Endothelial cell of umbilical vein (primary cell): ENCODE data around the gene FBXW11.

Experiments
- CTCF ChIP-seq, 2 donors: IDR thresholded peaks; 1 replicate in 1 of 2; 2 replicates in 1 of 2; pipeline ENCODE4 v1.5.1; 2011; ENCODE audit warnings: low read length in 2 of 2, mild to moderate bottlenecking in 2 of 2, moderate library complexity in 2 of 2, control low read depth in 1 of 2, inconsistent platforms in 1 of 2, low read depth in 1 of 2; ENCODE audit not compliant: insufficient read depth in 1 of 2; ENCODE audit errors: extremely low read depth in 1 of 2
- EZH2 ChIP-seq: IDR thresholded peaks from 2 replicates; pipeline ENCODE4 v1.6.1; 2012; ENCODE audit warnings: borderline replicate concordance, low read depth, mild to moderate bottlenecking, moderate library complexity, low read length, inconsistent platforms; ENCODE audit not compliant: severe bottlenecking
- FOS ChIP-seq: IDR thresholded peaks from 2 replicates; pipeline ENCODE4 v1.6.1; 2011; ENCODE audit warnings: mild to moderate bottlenecking, low read length, moderate library complexity, borderline replicate concordance; ENCODE audit not compliant: insufficient read depth
- MAX ChIP-seq: IDR thresholded peaks from 2 replicates; pipeline ENCODE4 v1.6.1; 2011; ENCODE audit not compliant: insufficient read depth, insufficient read length
- POLR2A ChIP-seq: IDR thresholded peaks from 2 replicates; pipeline ENCODE4 v1.6.1; 2012; ENCODE audit warnings: low read depth, mild to moderate bottlenecking, control low read depth, low read length
- POLR2AphosphoS5 ChIP-seq: IDR thresholded peaks from 2 replicates; pipeline ENCODE4 v1.6.1; 2012; ENCODE audit warnings: low read depth, mild to moderate bottlenecking, control low read depth, low read length, moderate library complexity; ENCODE audit not compliant: insufficient read depth

GRCh38 chr5:172010278-172010677 is 3.8 kb upstream of the FBXW11 start:
- peak; percentile 4 to 16 for TF ChIP-seq CTCF (IDR thresholded peaks at IDR 0.05; ENCODE audit: extremely low read depth in 1 of 2, insufficient read depth in 1 of 2, low read depth in 1 of 2, low read length in 2 of 2)
- no peak for TF ChIP-seq POLR2A
- no peak for TF ChIP-seq POLR2AphosphoS5
- TF ChIP-seq EZH2 = no peak
- no peak for TF ChIP-seq MAX
- no peak for TF ChIP-seq FOS
